GM12878 (cell line): ENCODE measurements around the gene ATP7B. TPM values are rescaled to one million over a fixed set of nuclear protein-coding genes. Genes with fewer than 3 reads are reported as not detected.
A peak's percentile ranks its signal among the peaks of the same experiment; 100 is the strongest.

Experiments used
- ATAC-seq: fragments of 200-7000 bp; cut with Tn5 transposase; 3 replicates; pipeline ENCODE4 v1.9.1; 2020; ENCODE audit warnings: mild to moderate bottlenecking, moderate library complexity
- BruUV-seq: library from RNA; stranded (reverse); fragments of 400-500 nt; replicated peaks from 2 replicates; lab custom pipeline; 2021; lab: Mats Ljungman, UMichigan
- CTCF ChIA-PET: fragments of 300-600 bp; sonication (Branson Sonifier 250); formaldehyde crosslinking; extraction: SDS; loops from one replicate; lab custom pipeline; 2021; ENCODE audit warnings: inconsistent platforms; lab: Yijun Ruan, JAX
- POLR2A ChIA-PET: fragments of 350-600 bp; formaldehyde crosslinking; extraction: SDS; loops from one replicate; lab custom pipeline; 2021; ENCODE audit warnings: inconsistent platforms; lab: Charles Lee
- RAD21 ChIA-PET: fragments of 300-600 bp; sonication (Branson Sonifier 250); formaldehyde crosslinking; loops from one replicate; lab custom pipeline; 2023; ENCODE audit warnings: antibody characterized with exemption; ENCODE audit not compliant: unreplicated experiment; lab: Charles Lee
- SMC1A ChIA-PET: fragments of 300-600 bp; sonication (Branson Sonifier 250); formaldehyde crosslinking; loops from one replicate; lab custom pipeline; 2023; ENCODE audit not compliant: unreplicated experiment, uncharacterized antibody; lab: Charles Lee
- DNase-seq: peaks from one replicate; pipeline ENCODE4 v3.0.0-alpha.2; 2011; ENCODE audit warnings: low read depth, low spot score
- FAIRE-seq: peaks from 3 replicates; lab custom pipeline; 2011; peaks lifted over from hg19 to GRCh38; lab: Jason Lieb, UNC
- H2AFZ ChIP-seq: 2 replicates; pipeline ENCODE4 v1.6.0; 2011; ENCODE audit warnings: low read depth, low read length, control low read depth; ENCODE audit not compliant: control insufficient read depth
- H3K27ac ChIP-seq: 2 replicates; pipeline ENCODE4 v1.5.1; 2011; ENCODE audit warnings: control low read depth; ENCODE audit not compliant: control insufficient read depth, insufficient read depth
- H3K27me3 ChIP-seq, 2 experiments: replicated peaks in 1 of 2; 2 replicates each; pipeline versions ENCODE4 v1.6.0 to v1.6.1; 2011; ENCODE audit warnings: low read length in 1 of 2; ENCODE audit not compliant: control insufficient read depth in 2 of 2, insufficient read depth in 2 of 2
- H3K36me3 ChIP-seq, 2 experiments: 2 replicates each; pipeline ENCODE4 v1.5.1; 2011; ENCODE audit warnings: low read length in 1 of 2; ENCODE audit not compliant: control insufficient read depth in 2 of 2, insufficient read depth in 2 of 2
- H3K4me1 ChIP-seq: 2 replicates; pipeline ENCODE4 v1.6.1; 2011; ENCODE audit warnings: mild to moderate bottlenecking, low read length, moderate library complexity, mixed read lengths; ENCODE audit not compliant: control insufficient read depth, insufficient read depth
- H3K4me2 ChIP-seq: 2 replicates; pipeline ENCODE4 v1.6.0; 2011; ENCODE audit warnings: control low read depth; ENCODE audit not compliant: control insufficient read depth, insufficient read depth
- H3K4me3 ChIP-seq: fragments of 200-600 bp; sonication (generic); 2 replicates; pipeline ENCODE4 v1.5.1; 2016
- H3K79me2 ChIP-seq: 2 replicates; pipeline ENCODE4 v1.6.0; 2011; ENCODE audit warnings: low read length; ENCODE audit not compliant: control insufficient read depth, insufficient read depth
- H3K9ac ChIP-seq: 2 replicates; pipeline ENCODE4 v1.8.0; 2011; ENCODE audit warnings: low read length, control low read depth, mixed read lengths; ENCODE audit not compliant: control insufficient read depth, insufficient read depth
- H3K9me3 ChIP-seq: replicated peaks from 3 replicates; pipeline ENCODE4 v1.5.1; 2011; ENCODE audit warnings: mild to moderate bottlenecking, low read length; ENCODE audit not compliant: control insufficient read depth, insufficient read depth
- H4K20me1 ChIP-seq: 2 replicates; pipeline ENCODE4 v1.6.0; 2011; ENCODE audit not compliant: control insufficient read depth, insufficient read depth
- BHLHE40 ChIP-seq, 2 experiments: fragments of 450-650 bp in 1 of 2; IDR thresholded peaks; 2 replicates each; pipeline ENCODE4 v1.6.1; 2011 to 2017; ENCODE audit warnings: low read depth in 2 of 2, borderline replicate concordance in 1 of 2, improper control_type of control experiment in 1 of 2, low read length in 1 of 2, mild to moderate bottlenecking in 1 of 2
- BRCA1 ChIP-seq: IDR thresholded peaks from 2 replicates; pipeline ENCODE4 v1.6.1; 2011; ENCODE audit warnings: low read depth, low read length, improper control_type of control experiment
- CBFB ChIP-seq: IDR thresholded peaks from 2 replicates; pipeline ENCODE4 v1.6.1; 2016; ENCODE audit warnings: antibody characterized with exemption, low read depth
- CEBPZ ChIP-seq: fragments of 150-350 bp; IDR thresholded peaks from 2 replicates; pipeline ENCODE4 v1.6.1; 2016; ENCODE audit warnings: low read depth, low read length
- HDAC2 ChIP-seq: fragments of 200-600 bp; sonication (generic); IDR thresholded peaks from 2 replicates; pipeline ENCODE4 v1.6.1; 2017
- IKZF1 ChIP-seq: fragments of 450-650 bp; conservative IDR thresholded peaks from 2 replicates; pipeline ENCODE4 v1.6.1; 2017; ENCODE audit warnings: antibody characterized with exemption, mild to moderate bottlenecking
- IKZF2 ChIP-seq, 2 experiments: fragments of 450-650 bp; IDR thresholded peaks; 2 replicates each; pipeline ENCODE4 v1.6.1; 2017; ENCODE audit warnings: mild to moderate bottlenecking in 2 of 2, moderate library complexity in 2 of 2
- MTA2 ChIP-seq: fragments of 450-650 bp; IDR thresholded peaks from 2 replicates; pipeline ENCODE4 v1.6.1; 2016; ENCODE audit warnings: low read depth, mild to moderate bottlenecking, moderate library complexity
- NR2C2 ChIP-seq: IDR thresholded peaks from 2 replicates; pipeline ENCODE4 v1.6.1; 2011; ENCODE audit warnings: borderline replicate concordance, low read depth; ENCODE audit not compliant: control insufficient read depth, insufficient read length
- RUNX3 ChIP-seq: IDR thresholded peaks from 2 replicates; pipeline ENCODE4 v1.6.1; 2012; ENCODE audit warnings: low read length, inconsistent platforms
- SMAD1 ChIP-seq: fragments of 450-650 bp; IDR thresholded peaks from 2 replicates; pipeline ENCODE4 v1.6.1; 2018; ENCODE audit warnings: mild to moderate bottlenecking, low read depth; ENCODE audit not compliant: partially characterized antibody
- SRF ChIP-seq, 2 experiments: IDR thresholded peaks; 2 replicates each; pipeline ENCODE4 v1.6.1; 2011; ENCODE audit warnings: low read depth in 2 of 2, low read length in 2 of 2, mild to moderate bottlenecking in 1 of 2, moderate library complexity in 1 of 2
- TARDBP ChIP-seq: IDR thresholded peaks from 2 replicates; pipeline ENCODE4 v1.6.1; 2016; ENCODE audit warnings: borderline replicate concordance
- YBX1 ChIP-seq: fragments of 450-650 bp; IDR thresholded peaks from 2 replicates; pipeline ENCODE4 v1.6.1; 2016; ENCODE audit warnings: antibody characterized with exemption
- ZBTB11 ChIP-seq: fragments of 450-650 bp; formaldehyde crosslinking; IDR thresholded peaks from 2 replicates; pipeline ENCODE4 v1.5.0; 2022; ENCODE audit warnings: mild to moderate bottlenecking, missing genetic modification characterization
- ZNF622 ChIP-seq: fragments of 450-650 bp; IDR thresholded peaks from 2 replicates; pipeline ENCODE4 v1.6.1; 2017; ENCODE audit warnings: mild to moderate bottlenecking, inconsistent platforms
- WGBS: methylation state at CpG from one replicate; pipeline ENCODE4 v1.1.6; 2016; ENCODE audit warnings: low lambda C conversion rate; ENCODE audit not compliant: insufficient replicate concordance, insufficient coverage; ENCODE audit errors: missing lambda C conversion rate; 5-methylcytosine and 5-hydroxymethylcytosine counted together
- in situ Hi-C: fragments of 300-500 bp; cut with MboI; formaldehyde crosslinking; loops from 9 replicates; pipeline ENCODE4 v1.14.3; 2018; ENCODE audit warnings: mixed read lengths
- intact Hi-C: fragments of 100-400 bp; cut with micrococcal nuclease; formaldehyde crosslinking; loops from one replicate; pipeline ENCODE4 v1.14.2; 2022; ENCODE audit not compliant: unreplicated experiment
- polyA plus RNA-seq, 11 experiments: library from polyadenylated mRNA; depleted of rRNA in 4 of 11; unstranded in 6 of 11; stranded (reverse) in 5 of 11; fragments of >200 nt; fragmentation: Nextera tagmentation in 4 of 11; fragmentation: Illumina TruSeq in 1 of 11; extraction: Ambion mirVana in 4 of 11; extraction: Trizol in 1 of 11; gene quantifications; 1 replicate in 1 of 11; 2 replicates in 10 of 11; pipeline versions ENCODE4 v1.2.1 to v1.2.3, GENCODE V29; 2011 to 2016; ENCODE audit warnings: inconsistent platforms in 2 of 11, missing spikeins in 2 of 11, low read depth in 1 of 11
- total RNA-seq, 4 experiments: library from RNA; depleted of rRNA in 3 of 4; stranded (reverse); fragments of >200 nt in 3 of 4; fragmentation: Illumina TruSeq in 1 of 4; extraction: Trizol in 1 of 4; gene quantifications; 2 replicates each; pipeline versions ENCODE4 v1.2.1 to v1.2.3, GENCODE V29; 2013 to 2021

Gene ATP7B
- total and polyA plus RNA-seq, 10 of the 15 experiments (the other 5 are each of a cell fraction or from before 2014, with no cell fraction given): under 0.01 to 1.1 (median 0.06) TPM; not detected in 2

GRCh38 chr13:51912511-51913225, 98.6 kb downstream of the ATP7B start:
- FAIRE-seq: no peak
- no peak overlapping the region for H3K4me3 ChIP-seq
- no peaks in the 10 kb centered on the region for H3K36me3 ChIP-seq
- peaks cover 0 to 6% of the 10 kb centered on the region in 2 experiments; a peak in 3 of 4 replicates for H3K27me3 ChIP-seq
- in situ Hi-C loops (no loop called here), intact Hi-C loops (no loop called here)
- DNase-seq: no peak
- peak; percentile 61 for ATAC-seq
- ChIA-PET CTCF (interaction anchor here (0.8 to 2.2 kb wide), 10 partner anchors 10 to 215 kb away, joined by 3 to 13 read pairs (median 4); no protein-coding TSS in a partner anchor), POLR2A (interaction anchor here (1.0 kb wide), 1 partner anchor 10 kb away, joined by 4 read pairs; no protein-coding TSS in a partner anchor), RAD21 (interaction anchor here (0.8 to 1.7 kb wide), 7 partner anchors 12 to 215 kb away, joined by 3 to 10 read pairs (median 3); no protein-coding TSS in a partner anchor), SMC1A (interaction anchor here (0.6 to 3.2 kb wide), 10 partner anchors 9 to 214 kb away, joined by 3 to 12 read pairs (median 4); no protein-coding TSS in a partner anchor)
- no peaks in the 10 kb centered on the region for H3K79me2 ChIP-seq
- H3K27ac ChIP-seq: no peak overlapping the region
- no peak overlapping the region for H3K4me2 ChIP-seq
- H3K4me1 ChIP-seq: peaks cover 6% of the 10 kb centered on the region; the same call in 1 of the 2 replicates
- WGBS: 39% methylated on average over 11 of the region's 11 CpGs
- H3K9ac ChIP-seq: no peak overlapping the region
- H4K20me1 ChIP-seq: no peaks in the 10 kb centered on the region
- H3K9me3 ChIP-seq: no peaks in the 10 kb centered on the region
- no peak overlapping the region for H2AFZ ChIP-seq
- BruUV-seq: no TSS peak
- TF ChIP-seq NR2C2 (no peak), BHLHE40 (IDR thresholded peaks at IDR 0.05; ENCODE audit: borderline replicate concordance in 1 of 2, low read depth in 2 of 2, low read length in 1 of 2) (no peak), HDAC2 (no peak), YBX1 (no peak), SMAD1 (no peak), BRCA1 (no peak), MTA2 (peak; percentile 31; the same call in 1 of the 2 replicates), ZBTB11 (CRISPR knock-in tag) (no peak), ZNF622 (no peak), IKZF1 (peak; percentile 64), SRF (IDR thresholded peaks at IDR 0.05; ENCODE audit: low read depth in 2 of 2, low read length in 2 of 2) (no peak), CEBPZ (no peak), RUNX3 (no peak), IKZF2 (IDR thresholded peaks at IDR 0.05) (peak; percentile 56 to 81), TARDBP (no peak), CBFB (no peak)
